Vagina (tissue), 2 donors: ENCODE measurements around the gene MOV10L1.
"Not testable (repeated sequence)": the region's sequence is repeated elsewhere in the genome, so short reads cannot be mapped to it uniquely, and the experiment has no call there.

Experiments used
- CTCF ChIP-seq, 3 experiments: fragments of 450-650 bp in 2 of 3; fragments of 200-600 bp in 1 of 3; sonication (generic) in 1 of 3; IDR thresholded peaks; one replicate each; pipeline ENCODE4 v1.5.1; 2017 to 2019; ENCODE audit warnings: antibody characterized with exemption in 3 of 3, mild to moderate bottlenecking in 2 of 3, moderate library complexity in 2 of 3
- POLR2AphosphoS5 ChIP-seq, 2 donors: sonication (generic); formaldehyde crosslinking; IDR thresholded peaks; one replicate each; pipeline ENCODE4 v1.9.0; 2017; ENCODE audit warnings: antibody characterized with exemption in 2 of 2, mild to moderate bottlenecking in 2 of 2, low read depth in 1 of 2; ENCODE audit not compliant: insufficient read depth in 1 of 2

GRCh38 chr22:50086975-50087374 is 2.8 kb upstream of the MOV10L1 start:
- TF ChIP-seq CTCF (IDR thresholded peaks at IDR 0.05); POLR2AphosphoS5 (IDR thresholded peaks at IDR 0.05; ENCODE audit: insufficient read depth in 1 of 2, low read depth in 1 of 2): not testable (repeated sequence)
